Measurements from ENCODE around the gene MIP. TPM values are rescaled to one million over a fixed set of nuclear protein-coding genes. Genes with fewer than 3 reads are reported as not detected.

The MIP gene
- total and polyA plus RNA-seq, 10 of the 15 experiments (the other 5 are each of a cell fraction or from before 2014, with no cell fraction given): 0.04 to 0.18 (median 0.11) TPM; not detected in 3

GRCh38 chr12:56477521-56478225 is 23.2 kb upstream of the MIP start:
- WGBS (ENCODE audit: insufficient coverage, insufficient replicate concordance, low lambda C conversion rate, missing lambda C conversion rate): 89% methylated on average over 6 of the region's 6 CpGs
- Histone ChIP-seq H3K79me2 (ENCODE audit: control insufficient read depth, insufficient read depth, low read length) (peaks cover under 1% of the 10 kb centered on the region; the same call in 1 of the 2 replicates), H3K4me2 (ENCODE audit: control insufficient read depth, insufficient read depth) (no peak overlapping the region), H3K27ac (ENCODE audit: control insufficient read depth, insufficient read depth) (no peak overlapping the region), H3K9me3 (replicated peaks; ENCODE audit: control insufficient read depth, insufficient read depth, low read length) (no peaks in the 10 kb centered on the region), H3K4me3 (no peak overlapping the region), H3K9ac (ENCODE audit: control insufficient read depth, insufficient read depth, low read length) (no peak overlapping the region), H2AFZ (ENCODE audit: control insufficient read depth, low read depth, low read length) (no peak overlapping the region), H3K4me1 (ENCODE audit: control insufficient read depth, insufficient read depth, low read length) (peaks cover 14% of the 10 kb centered on the region), H4K20me1 (ENCODE audit: control insufficient read depth, insufficient read depth) (peaks cover 3% of the 10 kb centered on the region; the same call in 1 of the 2 replicates), H3K36me3 (ENCODE audit: control insufficient read depth in 2 of 2, insufficient read depth in 2 of 2, low read length in 1 of 2) (no peaks in the 10 kb centered on the region; a peak in 1 of 4 replicates), H3K27me3 (replicated peaks in 1 of 2; ENCODE audit: control insufficient read depth in 2 of 2, insufficient read depth in 2 of 2, low read length in 1 of 2) (no peaks in the 10 kb centered on the region)
- CTCF ChIA-PET: interaction anchor here (0.8 kb wide), 1 partner anchor 13 kb away, joined by 4 read pairs; no protein-coding TSS in a partner anchor
- intact Hi-C loops (cut with micrococcal nuclease; ENCODE audit: unreplicated experiment) (no loop called here), in situ Hi-C loops (cut with MboI) (no loop called here)
- RAD21 ChIA-PET (ENCODE audit: unreplicated experiment): no interaction called here
- SMC1A ChIA-PET (ENCODE audit: uncharacterized antibody, unreplicated experiment): interaction anchor here (0.7 to 3.1 kb wide), 4 partner anchors 7 to 186 kb away, joined by 3 to 9 read pairs (median 3); no protein-coding TSS in a partner anchor
- DNase-seq (ENCODE audit: low read depth, low spot score) (no peak), ATAC-seq (peak; percentile 67), FAIRE-seq (no peak)
- POLR2A ChIA-PET: interaction anchor here (0.6 kb wide), 1 partner anchor 158 kb away, joined by 3 read pairs; no protein-coding TSS in a partner anchor
- TF ChIP-seq NBN (IDR thresholded peaks at IDR 0.05) (no peak), RUNX3 (IDR thresholded peaks at IDR 0.05; ENCODE audit: low read length) (peak; percentile 34; the same call in 1 of the 2 replicates), NR2F1 (conservative IDR thresholded peaks at IDR 0.05) (0 out of 2 replicates have a peak, but pooled peaks have one; percentile 18), POLR2A (IDR thresholded peaks at IDR 0.05; ENCODE audit: low read depth, low read length) (peak; percentile 27; the same call in 1 of the 2 replicates)
- no TSS peak for BruUV-seq (replicated peaks)

GRCh38 chr12:56476972-56477432 is 22.5 kb upstream of the MIP start:
- ChIA-PET POLR2A (interaction anchor here (0.5 to 0.6 kb wide), 2 partner anchors 132 to 157 kb away, joined by 3 to 4 read pairs; no protein-coding TSS in a partner anchor), CTCF (interaction anchor here (0.8 kb wide), 1 partner anchor 13 kb away, joined by 4 read pairs; no protein-coding TSS in a partner anchor), RAD21 (ENCODE audit: unreplicated experiment) (no interaction called here), SMC1A (ENCODE audit: uncharacterized antibody, unreplicated experiment) (interaction anchor here (0.9 kb wide), 1 partner anchor 16 kb away, joined by 3 read pairs; no protein-coding TSS in a partner anchor)
- H3K4me3 ChIP-seq: no peak overlapping the region
- peaks cover 3% of the 10 kb centered on the region; the same call in 1 of the 2 replicates for H4K20me1 ChIP-seq (ENCODE audit: control insufficient read depth, insufficient read depth)
- no peak for FAIRE-seq
- no peak overlapping the region for H3K27ac ChIP-seq (ENCODE audit: control insufficient read depth, insufficient read depth)
- no TSS peak for BruUV-seq (replicated peaks)
- no peaks in the 10 kb centered on the region for H3K27me3 ChIP-seq (replicated peaks in 1 of 2; ENCODE audit: control insufficient read depth in 2 of 2, insufficient read depth in 2 of 2, low read length in 1 of 2)
- H3K9me3 ChIP-seq (replicated peaks; ENCODE audit: control insufficient read depth, insufficient read depth, low read length): no peaks in the 10 kb centered on the region
- peaks cover 0 to under 1% of the 10 kb centered on the region in 2 experiments; a peak in 2 of 4 replicates for H3K36me3 ChIP-seq (ENCODE audit: control insufficient read depth in 2 of 2, insufficient read depth in 2 of 2, low read length in 1 of 2)
- H3K9ac ChIP-seq (ENCODE audit: control insufficient read depth, insufficient read depth, low read length): no peak overlapping the region
- intact Hi-C loops (cut with micrococcal nuclease; ENCODE audit: unreplicated experiment): no loop called here
- ATAC-seq: peak; percentile 10
- H3K79me2 ChIP-seq (ENCODE audit: control insufficient read depth, insufficient read depth, low read length): peaks cover 3% of the 10 kb centered on the region
- no peak overlapping the region for H3K4me2 ChIP-seq (ENCODE audit: control insufficient read depth, insufficient read depth)
- peaks cover 14% of the 10 kb centered on the region for H3K4me1 ChIP-seq (ENCODE audit: control insufficient read depth, insufficient read depth, low read length)
- H2AFZ ChIP-seq (ENCODE audit: control insufficient read depth, low read depth, low read length): no peak overlapping the region
- 100% methylated on average over 1 of the region's 1 CpG for WGBS (ENCODE audit: insufficient coverage, insufficient replicate concordance, low lambda C conversion rate, missing lambda C conversion rate)
- in situ Hi-C loops (cut with MboI): no loop called here
- no peak for DNase-seq (ENCODE audit: low read depth, low spot score)
- TF ChIP-seq YY1 (IDR thresholded peaks at IDR 0.05; ENCODE audit: low read depth, low read length) (no peak), BHLHE40 (IDR thresholded peaks at IDR 0.05; ENCODE audit: borderline replicate concordance in 1 of 2, low read depth in 2 of 2, low read length in 1 of 2) (no peak), NR2F1 (conservative IDR thresholded peaks at IDR 0.05) (no peak), SRF (IDR thresholded peaks at IDR 0.05; ENCODE audit: low read depth in 2 of 2, low read length in 2 of 2) (no peak), WRNIP1 (IDR thresholded peaks at IDR 0.05; ENCODE audit: borderline replicate concordance, low read depth, low read length) (no peak), HDAC6 (IDR thresholded peaks at IDR 0.05; ENCODE audit: unreplicated experiment) (no peak), EED (IDR thresholded peaks at IDR 0.05; ENCODE audit: low read depth) (no peak), SPI1 (IDR thresholded peaks at IDR 0.05; ENCODE audit: borderline replicate concordance, insufficient read depth, low read depth, low read length) (no peak), YBX1 (IDR thresholded peaks at IDR 0.05) (no peak), RAD21 (IDR thresholded peaks at IDR 0.05; ENCODE audit: insufficient read depth, low read depth, low read length) (no peak)
- TF ChIP-seq, protein P1, sequence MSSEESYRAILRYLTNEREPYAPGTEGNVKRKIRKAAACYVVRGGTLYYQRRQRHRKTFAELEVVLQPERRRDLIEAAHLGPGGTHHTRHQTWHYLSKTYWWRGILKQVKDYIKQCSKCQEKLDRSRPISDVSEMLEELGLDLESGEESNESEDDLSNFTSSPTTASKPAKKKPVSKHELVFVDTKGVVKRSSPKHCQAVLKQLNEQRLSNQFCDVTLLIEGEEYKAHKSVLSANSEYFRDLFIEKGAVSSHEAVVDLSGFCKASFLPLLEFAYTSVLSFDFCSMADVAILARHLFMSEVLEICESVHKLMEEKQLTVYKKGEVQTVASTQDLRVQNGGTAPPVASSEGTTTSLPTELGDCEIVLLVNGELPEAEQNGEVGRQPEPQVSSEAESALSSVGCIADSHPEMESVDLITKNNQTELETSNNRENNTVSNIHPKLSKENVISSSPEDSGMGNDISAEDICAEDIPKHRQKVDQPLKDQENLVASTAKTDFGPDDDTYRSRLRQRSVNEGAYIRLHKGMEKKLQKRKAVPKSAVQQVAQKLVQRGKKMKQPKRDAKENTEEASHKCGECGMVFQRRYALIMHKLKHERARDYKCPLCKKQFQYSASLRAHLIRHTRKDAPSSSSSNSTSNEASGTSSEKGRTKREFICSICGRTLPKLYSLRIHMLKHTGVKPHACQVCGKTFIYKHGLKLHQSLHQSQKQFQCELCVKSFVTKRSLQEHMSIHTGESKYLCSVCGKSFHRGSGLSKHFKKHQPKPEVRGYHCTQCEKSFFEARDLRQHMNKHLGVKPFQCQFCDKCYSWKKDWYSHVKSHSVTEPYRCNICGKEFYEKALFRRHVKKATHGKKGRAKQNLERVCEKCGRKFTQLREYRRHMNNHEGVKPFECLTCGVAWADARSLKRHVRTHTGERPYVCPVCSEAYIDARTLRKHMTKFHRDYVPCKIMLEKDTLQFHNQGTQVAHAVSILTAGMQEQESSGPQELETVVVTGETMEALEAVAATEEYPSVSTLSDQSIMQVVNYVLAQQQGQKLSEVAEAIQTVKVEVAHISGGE (CRISPR knock-in tag; IDR thresholded peaks at IDR 0.05): no peak

Measured in GM12878 (cell line).